GM12872 (cell line): Measurements from ENCODE around the gene KLHL14.

Experiments
- CTCF ChIP-seq: IDR thresholded peaks from 3 replicates; pipeline ENCODE4 v1.5.1; 2011; ENCODE audit warnings: low read depth, mild to moderate bottlenecking, low read length, moderate library complexity; ENCODE audit not compliant: insufficient read depth

Gene KLHL14

GRCh38 chr18:32670727-32671126 is 102.1 kb downstream of the KLHL14 start:
- no peak for TF ChIP-seq CTCF

- peak; percentile 48 for TF ChIP-seq CTCF
Observed at GRCh38 chr18:32669549-32670165, 103.2 kb downstream of the KLHL14 start.

- TF ChIP-seq CTCF: no peak
Observed at GRCh38 chr18:32668956-32669355, 103.9 kb downstream of the KLHL14 start.

GRCh38 chr18:32661486-32662299 is 111.1 kb downstream of the KLHL14 start:
- no peak for TF ChIP-seq CTCF

GRCh38 chr18:32637226-32637625 is 135.6 kb downstream of the KLHL14 start:
- no peak for TF ChIP-seq CTCF

- no peak for TF ChIP-seq CTCF
Observed at GRCh38 chr18:32634876-32635431, 137.9 kb downstream of the KLHL14 start.

- no peak for TF ChIP-seq CTCF
Observed at GRCh38 chr18:32629981-32630700, 142.7 kb downstream of the KLHL14 start.
